NCI-H2029 (cell line): ENCODE data around the gene CENPT.

Experiments
- DNase-seq: peaks from one replicate; lab custom pipeline; 2025; lab: John Stamatoyannopoulos, UW

CENPT gene

GRCh38 chr16:67807148-67807682 lies 40.3 kb downstream of the CENPT start:
- no peak for DNase-seq

DNA sequence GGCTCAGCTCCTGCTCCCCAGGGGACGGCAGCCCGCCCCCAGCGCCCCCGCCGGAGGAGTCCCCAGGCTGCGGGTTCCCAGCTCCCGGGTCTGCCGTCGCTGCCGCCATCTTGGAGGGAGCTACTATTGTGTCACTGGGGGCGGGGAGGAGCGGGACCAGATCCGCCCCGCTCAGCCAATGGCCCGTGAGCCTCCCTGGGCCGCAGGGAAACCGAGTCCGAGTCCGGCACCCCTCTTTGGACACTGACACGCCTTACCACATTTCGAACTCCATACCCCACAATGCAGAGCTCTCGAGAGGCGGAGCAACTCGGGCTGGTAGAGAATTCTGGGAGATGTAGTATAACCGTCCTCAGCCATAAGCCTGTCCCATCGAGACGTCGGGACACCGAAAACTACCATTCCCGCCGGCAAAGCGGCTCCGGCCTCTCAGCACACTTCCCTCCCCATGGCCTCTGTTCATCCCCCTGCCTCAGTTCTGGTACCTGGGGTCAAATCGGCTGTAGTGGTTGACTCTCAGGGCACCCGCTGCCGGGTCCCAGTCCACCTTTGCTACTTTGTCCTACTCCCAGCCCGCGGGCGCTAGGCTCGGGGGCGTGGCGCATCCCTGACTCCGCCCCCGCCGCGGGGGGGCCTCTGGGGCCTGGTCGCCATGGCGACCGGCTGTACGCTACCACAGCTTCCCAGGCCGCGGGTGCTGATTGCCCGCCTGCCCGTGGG lies 40.9 kb downstream of the CENPT start, which contains the start of the genes RANBP10 and TSNAXIP1:
RANBP10 (minus strand) TSS at position 133 of the 720 bp plus-strand sequence; CDS start at position 109, 24 bp downstream.
TSNAXIP1 (plus strand) TSS at position 462 of the 720 bp plus-strand sequence. CDS start 261 bp downstream, outside the sequence.
- peak; percentile 92 for DNase-seq

GRCh38 chr16:67805718-67806427 lies 41.6 kb downstream of the CENPT start:
- DNase-seq: no peak

GRCh38 chr16:67804853-67805542 lies 42.5 kb downstream of the CENPT start:
- no peak for DNase-seq

GRCh38 chr16:67803894-67804293 lies 43.6 kb downstream of the CENPT start:
- no peak for DNase-seq

DNA sequence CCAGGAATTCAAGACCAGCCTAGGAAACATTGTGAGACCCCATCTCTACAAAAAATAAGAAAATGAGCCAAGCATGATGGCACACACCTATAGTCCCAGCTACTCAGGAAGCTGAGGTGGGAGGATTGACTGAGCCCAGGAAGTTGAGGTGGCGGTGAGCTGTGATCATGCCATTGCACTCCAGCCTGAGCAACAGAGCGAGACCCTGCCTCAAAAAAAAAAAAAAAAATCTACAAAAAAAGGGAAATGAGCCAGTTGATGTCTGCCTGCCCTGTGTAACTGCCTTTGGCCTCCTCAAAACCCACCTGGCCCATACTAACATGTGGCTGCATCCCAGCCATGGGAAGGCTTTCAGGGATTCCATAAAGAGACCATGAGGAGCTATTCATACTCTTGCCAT lies 45.6 kb downstream of the CENPT start:
- DNase-seq: no peak

DNA sequence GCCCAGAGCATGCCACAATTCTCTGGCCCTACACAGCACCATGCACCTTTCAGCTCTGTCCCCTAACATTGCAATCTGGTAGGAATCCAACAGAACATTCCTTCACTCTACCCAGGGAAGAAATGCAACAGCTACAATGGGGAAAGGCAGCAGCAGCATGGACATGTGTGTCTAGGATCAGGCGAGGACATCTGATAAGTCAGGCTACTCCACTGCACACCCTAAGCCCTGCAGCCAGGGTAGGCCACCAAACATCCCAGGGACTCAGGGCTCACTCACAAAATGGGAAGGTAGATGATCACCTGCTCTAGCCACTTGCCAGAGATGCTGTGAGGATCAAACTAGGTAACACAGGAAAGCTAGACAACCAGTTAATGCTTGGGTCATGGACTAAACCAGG lies 46.3 kb downstream of the CENPT start:
- DNase-seq: no peak

GRCh38 chr16:67800338-67800926 lies 47.1 kb downstream of the CENPT start:
- no peak for DNase-seq

- no peak for DNase-seq
These were observed 51.3 kb downstream of the CENPT start for GRCh38 chr16:67796099-67796718.

- no peak for DNase-seq
These were observed 57.4 kb downstream of the CENPT start for GRCh38 chr16:67790071-67790470.

DNA sequence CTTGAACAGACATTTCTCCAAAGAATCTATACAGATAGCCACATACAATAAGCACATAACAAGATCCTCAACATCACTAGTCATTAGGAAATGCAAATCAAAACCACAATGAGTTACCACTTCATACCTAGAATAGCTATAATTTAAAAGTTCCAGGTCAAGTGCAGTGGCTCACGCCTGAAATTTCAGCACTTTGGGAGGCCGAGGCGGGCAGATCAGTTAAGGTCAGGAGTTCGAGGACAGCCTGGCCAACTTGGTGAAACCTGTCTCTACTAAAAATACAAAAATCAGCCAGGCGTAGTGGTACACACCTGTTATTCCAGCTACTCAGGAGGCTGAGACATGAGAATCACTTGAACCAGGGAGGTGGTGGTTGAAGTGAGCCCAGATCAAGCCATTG lies 61.0 kb downstream of the CENPT start:
- no peak for DNase-seq

DNA sequence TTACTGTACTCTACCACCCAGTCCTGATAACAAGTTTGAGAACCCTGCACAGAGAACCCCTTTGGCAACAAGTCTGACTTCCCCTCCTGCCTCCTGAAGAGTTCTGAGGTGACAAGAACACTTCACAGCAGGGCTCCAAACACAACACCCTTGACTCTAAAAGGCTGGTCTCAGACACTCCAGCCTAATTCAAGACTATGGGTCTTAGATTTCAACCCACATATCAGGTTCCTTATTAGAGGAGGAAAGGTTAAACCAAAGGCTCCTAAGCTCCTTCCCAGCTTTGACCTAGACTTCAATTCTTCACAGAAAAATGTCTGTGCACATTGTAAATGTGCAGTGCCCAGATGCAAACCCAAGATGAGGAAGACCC lies 64.2 kb downstream of the CENPT start:
- DNase-seq: no peak

DNA sequence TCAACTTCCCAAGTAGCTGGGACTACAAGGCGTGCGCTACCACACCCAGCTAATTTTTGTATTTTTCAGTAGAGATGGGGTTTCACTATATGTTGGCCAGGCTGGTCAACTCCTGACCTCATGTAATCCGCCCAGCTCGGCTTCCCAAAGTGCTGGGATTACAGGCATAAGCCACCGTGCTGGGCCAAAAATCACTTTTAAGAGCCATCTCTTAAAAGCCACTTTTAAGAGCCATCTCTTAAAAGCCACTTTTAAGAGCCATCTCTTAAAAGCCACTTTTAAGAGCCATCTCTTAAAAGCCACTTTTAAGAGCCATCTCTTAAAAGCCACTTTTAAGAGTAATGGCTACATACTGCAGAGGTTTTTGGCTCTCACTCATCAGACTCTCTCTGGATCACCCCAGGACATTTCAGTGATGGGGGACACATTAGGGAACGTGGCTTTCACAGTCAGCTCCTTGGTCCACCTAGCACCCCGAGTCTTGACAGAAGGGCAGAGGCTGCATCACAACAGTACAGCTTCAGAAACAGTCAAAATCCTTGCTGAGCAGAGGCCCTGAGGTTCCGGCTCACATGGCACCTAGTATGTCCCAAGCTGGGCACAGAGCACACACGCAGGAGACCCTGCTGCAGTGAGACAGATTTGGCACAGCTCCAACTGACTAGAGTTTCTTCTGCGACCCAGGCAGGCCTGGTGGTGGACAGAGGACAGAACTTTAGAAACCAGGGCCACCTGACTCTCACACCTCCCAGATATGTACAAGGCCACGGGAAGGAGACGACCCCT lies 64.7 kb downstream of the CENPT start:
- DNase-seq: no peak

DNA sequence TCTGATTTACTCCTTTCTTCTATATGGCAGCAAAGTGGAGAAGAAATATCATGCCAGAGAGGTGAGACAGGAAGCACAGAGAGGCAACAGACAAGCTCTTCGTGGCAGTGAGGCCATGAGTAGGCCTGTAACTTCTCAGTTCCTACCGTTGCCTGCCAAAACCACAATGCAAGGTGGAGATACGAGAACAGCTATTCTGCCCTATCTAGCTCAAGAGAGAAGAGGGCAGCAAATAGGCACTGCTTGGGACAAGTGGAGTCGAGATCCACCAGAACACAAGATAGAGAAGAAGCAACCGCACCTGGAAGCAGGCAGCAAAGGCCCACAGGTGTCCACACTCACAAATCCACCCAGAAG lies 66.0 kb downstream of the CENPT start:
- DNase-seq: no peak

- no peak for DNase-seq
These were observed 66.5 kb downstream of the CENPT start for GRCh38 chr16:67780847-67781564.

GRCh38 chr16:67779256-67780014 lies 68.1 kb downstream of the CENPT start:
- DNase-seq: no peak
